HEK293 (cell line): ENCODE measurements around the gene KCTD15.
A peak's percentile ranks its signal among the peaks of the same experiment; 100 is the strongest.

ENCODE experiments used
- CTCF ChIA-PET: fragments of 350-600 bp; formaldehyde crosslinking; extraction: SDS; loops from one replicate; lab custom pipeline; 2021; ENCODE audit warnings: antibody characterized with exemption; lab: Yijun Ruan, JAX
- POLR2A ChIA-PET: fragments of 300-600 bp; formaldehyde crosslinking; extraction: SDS; loops from one replicate; lab custom pipeline; 2020; ENCODE audit warnings: antibody characterized with exemption, inconsistent platforms; lab: Yijun Ruan, JAX
- H3K27ac ChIP-seq: fragments of 200-500 bp; sonication (Bioruptor generic); 2 replicates; pipeline ENCODE4 v1.5.1; 2014; ENCODE audit warnings: low read depth, low read length, control low read depth, inconsistent platforms; ENCODE audit errors: extremely low read depth
- H3K36me3 ChIP-seq, 2 experiments: fragments of 200-500 bp in 1 of 2; sonication (Bioruptor generic) in 1 of 2; 1 replicate in 1 of 2; 2 replicates in 1 of 2; pipeline ENCODE4 v1.5.1; 2014 to 2017; ENCODE audit warnings: inconsistent platforms in 2 of 2, low read length in 2 of 2; ENCODE audit not compliant: control insufficient read depth in 2 of 2, insufficient read depth in 1 of 2
- H3K4me1 ChIP-seq: fragments of 200-500 bp; sonication (Bioruptor generic); 2 replicates; pipeline ENCODE4 v1.5.1; 2014; ENCODE audit warnings: mild to moderate bottlenecking, low read length, inconsistent platforms; ENCODE audit not compliant: control insufficient read depth, insufficient read depth
- H3K4me3 ChIP-seq: 2 replicates; pipeline ENCODE4 v1.5.1; 2011; ENCODE audit warnings: low read depth, mild to moderate bottlenecking, control low read depth, low read length, moderate library complexity
- H3K9me3 ChIP-seq: fragments of 200-500 bp; sonication (Bioruptor generic); 2 replicates; pipeline ENCODE4 v1.5.1; 2014; ENCODE audit warnings: low read depth, low read length, inconsistent platforms; ENCODE audit not compliant: control insufficient read depth, insufficient read depth
- EGR2 ChIP-seq: fragments of 450-650 bp; formaldehyde crosslinking; IDR thresholded peaks from 2 replicates; pipeline ENCODE4 v1.5.1; 2016; ENCODE audit warnings: low read depth, missing biosample characterization, missing genetic modification characterization
- GLI4 ChIP-seq: fragments of 450-650 bp; formaldehyde crosslinking; IDR thresholded peaks from 2 replicates; pipeline ENCODE4 v1.5.1; 2016; ENCODE audit warnings: missing biosample characterization, missing genetic modification characterization
- SALL2 ChIP-seq: fragments of 450-650 bp; formaldehyde crosslinking; IDR thresholded peaks from 2 replicates; pipeline ENCODE4 v1.5.0; 2017; ENCODE audit warnings: missing biosample characterization, mild to moderate bottlenecking, missing genetic modification characterization, borderline replicate concordance
- SCRT1 ChIP-seq: fragments of 450-650 bp; formaldehyde crosslinking; IDR thresholded peaks from 2 replicates; pipeline ENCODE4 v1.5.1; 2016; ENCODE audit warnings: missing biosample characterization, missing genetic modification characterization, borderline replicate concordance
- SCRT2 ChIP-seq: fragments of 450-650 bp; formaldehyde crosslinking; IDR thresholded peaks from 2 replicates; pipeline ENCODE4 v1.5.1; 2016; ENCODE audit warnings: missing biosample characterization, missing genetic modification characterization
- SETDB1 ChIP-seq: IDR thresholded peaks from one replicate; pipeline ENCODE4 v1.6.1; 2017; ENCODE audit warnings: mild to moderate bottlenecking, low read length, moderate library complexity, mixed read lengths; ENCODE audit not compliant: insufficient read length
- ZNF114 ChIP-seq: fragments of 450-650 bp; formaldehyde crosslinking; IDR thresholded peaks from 2 replicates; pipeline ENCODE4 v1.5.0; 2017; ENCODE audit warnings: missing biosample characterization, missing genetic modification characterization
- ZNF174 ChIP-seq: fragments of 450-650 bp; formaldehyde crosslinking; IDR thresholded peaks from 2 replicates; pipeline ENCODE4 v1.5.0; 2017; ENCODE audit warnings: missing biosample characterization, mild to moderate bottlenecking, missing genetic modification characterization
- ZNF221 ChIP-seq: fragments of 450-650 bp; formaldehyde crosslinking; IDR thresholded peaks from 2 replicates; pipeline ENCODE4 v1.5.1; 2017; ENCODE audit warnings: missing biosample characterization, missing genetic modification characterization, borderline replicate concordance
- ZNF341 ChIP-seq: fragments of 450-650 bp; formaldehyde crosslinking; IDR thresholded peaks from 2 replicates; pipeline ENCODE4; 2016; ENCODE audit warnings: low read depth, missing biosample characterization, missing genetic modification characterization
- ZNF391 ChIP-seq: fragments of 450-650 bp; formaldehyde crosslinking; IDR thresholded peaks from 2 replicates; pipeline ENCODE4 v1.5.1; 2016; ENCODE audit warnings: low read depth, missing biosample characterization, missing genetic modification characterization, borderline replicate concordance
- ZNF394 ChIP-seq: fragments of 450-650 bp; formaldehyde crosslinking; IDR thresholded peaks from 2 replicates; pipeline ENCODE4 v1.5.1; 2016; ENCODE audit warnings: missing biosample characterization, missing genetic modification characterization, mild to moderate bottlenecking, moderate library complexity, borderline replicate concordance
- ZNF473 ChIP-seq: fragments of 450-650 bp; formaldehyde crosslinking; IDR thresholded peaks from 2 replicates; pipeline ENCODE4 v1.5.1; 2017; ENCODE audit warnings: missing biosample characterization, missing genetic modification characterization
- ZNF529 ChIP-seq: fragments of 450-650 bp; formaldehyde crosslinking; IDR thresholded peaks from 2 replicates; pipeline ENCODE4 v1.5.1; 2017; ENCODE audit warnings: missing genetic modification characterization, missing biosample characterization; ENCODE audit not compliant: insufficient replicate concordance
- ZNF830 ChIP-seq: fragments of 450-650 bp; IDR thresholded peaks from 2 replicates; pipeline ENCODE4 v1.5.0; 2018; ENCODE audit warnings: missing biosample characterization, missing genetic modification characterization, low read depth, mild to moderate bottlenecking, moderate library complexity
- TF ChIP-seq, protein P1 (sequence below): fragments of 450-650 bp; formaldehyde crosslinking; IDR thresholded peaks from 2 replicates; pipeline ENCODE4 v1.5.1; 2016; ENCODE audit warnings: missing biosample characterization, missing genetic modification characterization
- TF ChIP-seq, protein P2 (sequence below): fragments of 450-650 bp; formaldehyde crosslinking; IDR thresholded peaks from 2 replicates; pipeline ENCODE4 v1.5.1; 2016; ENCODE audit warnings: missing biosample characterization, missing genetic modification characterization
- TF ChIP-seq, protein P3 (sequence below): fragments of 450-650 bp; formaldehyde crosslinking; IDR thresholded peaks from 2 replicates; pipeline ENCODE4 v1.5.1; 2017; ENCODE audit warnings: missing biosample characterization, missing genetic modification characterization
- TF ChIP-seq, protein P4 (sequence below): fragments of 450-650 bp; formaldehyde crosslinking; IDR thresholded peaks from 2 replicates; pipeline ENCODE4 v1.5.1; 2016; ENCODE audit warnings: missing biosample characterization, missing genetic modification characterization, low read depth
- TF ChIP-seq, protein P5 (sequence below): fragments of 450-650 bp; IDR thresholded peaks from 2 replicates; pipeline ENCODE4 v1.5.1; 2018; ENCODE audit warnings: missing biosample characterization, mild to moderate bottlenecking, missing genetic modification characterization

Gene KCTD15

DNA sequence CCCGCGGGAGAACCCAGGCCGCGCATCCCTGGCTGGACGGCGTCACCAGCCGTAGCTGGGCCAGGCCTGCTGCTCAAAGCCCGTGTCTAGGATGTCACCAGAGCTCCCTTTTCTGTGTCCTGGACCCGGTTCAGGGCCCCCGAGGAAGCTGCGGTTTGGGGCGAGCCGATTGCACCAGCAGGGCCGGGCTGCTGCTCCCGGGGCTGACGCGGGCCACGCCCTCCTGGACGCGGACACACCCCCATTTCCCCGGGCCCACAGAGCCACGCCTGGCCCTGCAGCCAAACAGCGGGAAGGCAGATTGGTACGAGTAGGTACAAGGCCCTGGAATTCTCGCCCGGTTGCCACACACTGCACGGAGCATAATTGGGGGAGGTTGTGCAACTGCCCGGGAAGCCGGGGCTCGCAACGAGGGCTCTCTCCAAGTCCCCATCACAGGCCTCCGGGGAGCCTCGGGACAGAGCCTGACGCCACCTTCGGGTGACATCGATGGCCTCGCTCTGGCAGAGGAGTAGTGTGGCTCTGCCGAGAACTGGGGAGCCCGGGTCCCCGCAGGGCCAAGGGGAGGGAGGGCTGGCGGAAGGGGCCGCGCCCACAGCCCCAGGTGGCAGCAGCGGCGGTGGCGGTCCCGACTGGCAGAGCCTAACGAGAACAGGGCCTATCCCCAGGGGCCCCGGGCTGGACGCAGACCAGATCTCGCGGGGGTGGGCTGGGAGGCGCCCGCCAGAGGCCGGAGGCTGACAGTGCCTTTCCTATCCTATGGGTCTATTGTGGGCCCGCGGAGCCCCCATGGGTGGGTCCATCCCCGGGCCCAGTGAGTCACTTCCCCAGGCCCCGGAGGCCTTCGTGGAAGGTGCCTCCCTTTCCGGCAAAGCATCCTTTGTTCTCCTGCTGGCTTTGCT is 23.5 kb downstream of the KCTD15 start (continued):
- TF ChIP-seq, protein P1, sequence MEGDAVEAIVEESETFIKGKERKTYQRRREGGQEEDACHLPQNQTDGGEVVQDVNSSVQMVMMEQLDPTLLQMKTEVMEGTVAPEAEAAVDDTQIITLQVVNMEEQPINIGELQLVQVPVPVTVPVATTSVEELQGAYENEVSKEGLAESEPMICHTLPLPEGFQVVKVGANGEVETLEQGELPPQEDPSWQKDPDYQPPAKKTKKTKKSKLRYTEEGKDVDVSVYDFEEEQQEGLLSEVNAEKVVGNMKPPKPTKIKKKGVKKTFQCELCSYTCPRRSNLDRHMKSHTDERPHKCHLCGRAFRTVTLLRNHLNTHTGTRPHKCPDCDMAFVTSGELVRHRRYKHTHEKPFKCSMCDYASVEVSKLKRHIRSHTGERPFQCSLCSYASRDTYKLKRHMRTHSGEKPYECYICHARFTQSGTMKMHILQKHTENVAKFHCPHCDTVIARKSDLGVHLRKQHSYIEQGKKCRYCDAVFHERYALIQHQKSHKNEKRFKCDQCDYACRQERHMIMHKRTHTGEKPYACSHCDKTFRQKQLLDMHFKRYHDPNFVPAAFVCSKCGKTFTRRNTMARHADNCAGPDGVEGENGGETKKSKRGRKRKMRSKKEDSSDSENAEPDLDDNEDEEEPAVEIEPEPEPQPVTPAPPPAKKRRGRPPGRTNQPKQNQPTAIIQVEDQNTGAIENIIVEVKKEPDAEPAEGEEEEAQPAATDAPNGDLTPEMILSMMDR (tag by site-specific recombination) = peak; percentile 13
- TF ChIP-seq SCRT1 (tag by site-specific recombination) (no peak), ZNF114 (tag by site-specific recombination) (no peak), ZNF174 (tag by site-specific recombination) (no peak), GLI4 (tag by site-specific recombination) (no peak)
- TF ChIP-seq, protein P2, sequence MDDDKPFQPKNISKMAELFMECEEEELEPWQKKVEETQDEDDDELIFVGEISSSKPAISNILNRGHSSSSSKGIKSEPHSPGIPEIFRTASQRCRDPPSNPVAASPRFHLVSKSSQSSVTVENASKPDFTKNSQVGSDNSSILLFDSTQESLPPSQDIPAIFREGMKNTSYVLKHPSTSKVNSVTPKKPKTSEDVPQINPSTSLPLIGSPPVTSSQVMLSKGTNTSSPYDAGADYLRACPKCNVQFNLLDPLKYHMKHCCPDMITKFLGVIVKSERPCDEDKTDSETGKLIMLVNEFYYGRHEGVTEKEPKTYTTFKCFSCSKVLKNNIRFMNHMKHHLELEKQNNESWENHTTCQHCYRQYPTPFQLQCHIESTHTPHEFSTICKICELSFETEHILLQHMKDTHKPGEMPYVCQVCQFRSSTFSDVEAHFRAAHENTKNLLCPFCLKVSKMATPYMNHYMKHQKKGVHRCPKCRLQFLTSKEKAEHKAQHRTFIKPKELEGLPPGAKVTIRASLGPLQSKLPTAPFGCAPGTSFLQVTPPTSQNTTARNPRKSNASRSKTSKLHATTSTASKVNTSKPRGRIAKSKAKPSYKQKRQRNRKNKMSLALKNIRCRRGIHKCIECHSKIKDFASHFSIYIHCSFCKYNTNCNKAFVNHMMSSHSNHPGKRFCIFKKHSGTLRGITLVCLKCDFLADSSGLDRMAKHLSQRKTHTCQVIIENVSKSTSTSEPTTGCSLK (tag by site-specific recombination) = no peak

DNA sequence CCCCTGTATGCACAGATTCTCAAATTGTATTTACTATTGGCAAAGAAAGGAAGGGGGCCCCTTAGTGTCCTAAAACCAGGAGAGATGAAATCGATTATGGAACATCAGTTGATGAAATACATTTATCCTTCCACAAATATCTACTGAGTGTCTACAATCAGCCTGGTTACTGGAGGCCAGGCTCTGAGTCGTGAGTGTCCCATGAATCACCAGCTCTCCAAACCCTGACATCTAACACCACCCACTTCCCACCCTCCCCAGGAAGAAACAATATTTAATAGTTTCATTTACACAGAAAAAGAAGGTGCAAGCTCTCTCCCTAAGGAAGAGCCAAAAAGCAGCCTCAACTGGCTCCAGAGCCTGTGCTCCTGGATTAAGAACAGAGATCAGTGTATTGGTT is 25.2 kb downstream of the KCTD15 start:
- Histone ChIP-seq H3K4me1 (peaks cover 14% of the 10 kb centered on the region), H3K4me3 (no peak overlapping the region), H3K27ac (no peak overlapping the region), H3K36me3 (no peaks in the 10 kb centered on the region), H3K9me3 (no peaks in the 10 kb centered on the region)
- POLR2A ChIA-PET = no interaction called here
- CTCF ChIA-PET = interaction anchor here (1.7 to 1.9 kb wide), 2 partner anchors 44 to 275 kb away, joined by 7 to 9 read pairs; no protein-coding TSS in a partner anchor
- no peak for TF ChIP-seq ZNF830
- TF ChIP-seq SALL2 (tag by site-specific recombination) = no peak
- no peak for TF ChIP-seq EGR2 (tag by site-specific recombination)
- TF ChIP-seq, protein P3, sequence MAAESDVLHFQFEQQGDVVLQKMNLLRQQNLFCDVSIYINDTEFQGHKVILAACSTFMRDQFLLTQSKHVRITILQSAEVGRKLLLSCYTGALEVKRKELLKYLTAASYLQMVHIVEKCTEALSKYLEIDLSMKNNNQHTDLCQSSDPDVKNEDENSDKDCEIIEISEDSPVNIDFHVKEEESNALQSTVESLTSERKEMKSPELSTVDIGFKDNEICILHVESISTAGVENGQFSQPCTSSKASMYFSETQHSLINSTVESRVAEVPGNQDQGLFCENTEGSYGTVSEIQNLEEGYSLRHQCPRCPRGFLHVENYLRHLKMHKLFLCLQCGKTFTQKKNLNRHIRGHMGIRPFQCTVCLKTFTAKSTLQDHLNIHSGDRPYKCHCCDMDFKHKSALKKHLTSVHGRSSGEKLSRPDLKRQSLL = no peak
- TF ChIP-seq, protein P4, sequence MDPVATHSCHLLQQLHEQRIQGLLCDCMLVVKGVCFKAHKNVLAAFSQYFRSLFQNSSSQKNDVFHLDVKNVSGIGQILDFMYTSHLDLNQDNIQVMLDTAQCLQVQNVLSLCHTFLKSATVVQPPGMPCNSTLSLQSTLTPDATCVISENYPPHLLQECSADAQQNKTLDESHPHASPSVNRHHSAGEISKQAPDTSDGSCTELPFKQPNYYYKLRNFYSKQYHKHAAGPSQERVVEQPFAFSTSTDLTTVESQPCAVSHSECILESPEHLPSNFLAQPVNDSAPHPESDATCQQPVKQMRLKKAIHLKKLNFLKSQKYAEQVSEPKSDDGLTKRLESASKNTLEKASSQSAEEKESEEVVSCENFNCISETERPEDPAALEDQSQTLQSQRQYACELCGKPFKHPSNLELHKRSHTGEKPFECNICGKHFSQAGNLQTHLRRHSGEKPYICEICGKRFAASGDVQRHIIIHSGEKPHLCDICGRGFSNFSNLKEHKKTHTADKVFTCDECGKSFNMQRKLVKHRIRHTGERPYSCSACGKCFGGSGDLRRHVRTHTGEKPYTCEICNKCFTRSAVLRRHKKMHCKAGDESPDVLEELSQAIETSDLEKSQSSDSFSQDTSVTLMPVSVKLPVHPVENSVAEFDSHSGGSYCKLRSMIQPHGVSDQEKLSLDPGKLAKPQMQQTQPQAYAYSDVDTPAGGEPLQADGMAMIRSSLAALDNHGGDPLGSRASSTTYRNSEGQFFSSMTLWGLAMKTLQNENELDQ (tag by site-specific recombination) = no peak
- no peak for TF ChIP-seq ZNF473 (tag by site-specific recombination)
- TF ChIP-seq ZNF529 (tag by site-specific recombination) = no peak
- TF ChIP-seq ZNF221 (tag by site-specific recombination) = no peak
- no peak for TF ChIP-seq SCRT2 (tag by site-specific recombination)
- no peak for TF ChIP-seq ZNF394 (tag by site-specific recombination)
- TF ChIP-seq ZNF341 (tag by site-specific recombination) = no peak
- TF ChIP-seq ZNF391 (tag by site-specific recombination) = no peak
- no peak for TF ChIP-seq SETDB1
- TF ChIP-seq, protein P5, sequence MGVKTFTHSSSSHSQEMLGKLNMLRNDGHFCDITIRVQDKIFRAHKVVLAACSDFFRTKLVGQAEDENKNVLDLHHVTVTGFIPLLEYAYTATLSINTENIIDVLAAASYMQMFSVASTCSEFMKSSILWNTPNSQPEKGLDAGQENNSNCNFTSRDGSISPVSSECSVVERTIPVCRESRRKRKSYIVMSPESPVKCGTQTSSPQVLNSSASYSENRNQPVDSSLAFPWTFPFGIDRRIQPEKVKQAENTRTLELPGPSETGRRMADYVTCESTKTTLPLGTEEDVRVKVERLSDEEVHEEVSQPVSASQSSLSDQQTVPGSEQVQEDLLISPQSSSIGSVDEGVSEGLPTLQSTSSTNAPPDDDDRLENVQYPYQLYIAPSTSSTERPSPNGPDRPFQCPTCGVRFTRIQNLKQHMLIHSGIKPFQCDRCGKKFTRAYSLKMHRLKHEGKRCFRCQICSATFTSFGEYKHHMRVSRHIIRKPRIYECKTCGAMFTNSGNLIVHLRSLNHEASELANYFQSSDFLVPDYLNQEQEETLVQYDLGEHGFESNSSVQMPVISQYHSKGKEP (tag by site-specific recombination) = no peak
